Femur (tissue), 1 donor: ENCODE results near the gene MUC5AC.
"Not testable (repeated sequence)": the region's sequence is repeated elsewhere in the genome, so short reads cannot be mapped to it uniquely, and the experiment has no call there.

Source experiments
- DNase-seq: peaks from one replicate; pipeline ENCODE4 v3.0.0-alpha.2; 2017

Gene MUC5AC

DNA sequence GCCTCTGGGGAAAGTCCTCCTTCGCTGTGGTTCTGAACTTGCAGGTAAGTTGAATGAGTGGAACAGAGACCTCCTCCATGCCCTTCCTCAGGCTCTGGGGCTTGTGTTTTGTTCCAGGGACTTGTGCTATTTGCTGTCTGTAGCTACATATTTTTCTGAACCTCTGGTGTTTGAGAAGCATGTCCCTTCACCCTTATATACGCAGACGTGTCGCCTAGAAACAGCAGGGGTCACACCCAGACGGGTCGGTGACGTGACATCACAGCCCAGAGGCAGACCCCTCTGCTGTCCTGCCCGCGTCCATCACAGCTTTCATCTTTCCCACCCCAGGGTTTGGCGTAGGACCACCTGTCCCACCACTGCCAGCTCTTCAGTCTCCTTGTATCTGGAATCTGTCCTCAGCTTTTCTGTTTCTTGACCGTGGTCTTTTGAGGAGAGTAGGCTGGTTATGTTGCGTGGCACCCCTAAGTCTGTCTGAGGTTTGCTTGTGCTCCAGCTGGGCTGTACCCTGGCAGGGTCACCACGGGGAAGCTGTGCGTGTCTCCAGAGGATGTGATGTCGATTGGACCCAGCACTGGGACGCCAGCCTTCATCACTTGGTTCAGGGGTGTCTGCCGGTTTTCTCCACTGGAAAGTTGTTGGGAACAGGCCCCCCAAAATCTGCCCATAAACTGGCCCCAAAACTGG lies 51.8 kb downstream of the MUC5AC start:
- peak; percentile 4 for DNase-seq

DNA sequence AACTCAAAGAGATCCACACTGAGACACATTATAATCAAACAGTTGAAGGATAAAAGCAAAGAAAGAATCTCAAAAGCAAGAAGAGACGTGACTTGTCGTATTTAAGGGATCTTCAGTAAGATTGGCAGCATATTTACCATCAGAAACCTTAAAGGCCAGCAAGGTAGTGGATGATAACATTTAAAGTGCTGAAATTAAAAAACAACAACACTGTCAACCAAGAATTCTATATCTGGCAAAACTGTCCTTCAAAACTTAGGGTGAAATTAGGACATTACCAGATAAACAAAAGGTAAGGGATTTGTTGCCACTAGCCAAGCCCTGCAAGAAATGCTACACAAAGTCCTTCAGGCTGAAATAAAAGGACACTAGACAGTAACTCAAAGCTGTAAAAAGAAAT lies 54.1 kb downstream of the MUC5AC start:
- no peak for DNase-seq

DNA sequence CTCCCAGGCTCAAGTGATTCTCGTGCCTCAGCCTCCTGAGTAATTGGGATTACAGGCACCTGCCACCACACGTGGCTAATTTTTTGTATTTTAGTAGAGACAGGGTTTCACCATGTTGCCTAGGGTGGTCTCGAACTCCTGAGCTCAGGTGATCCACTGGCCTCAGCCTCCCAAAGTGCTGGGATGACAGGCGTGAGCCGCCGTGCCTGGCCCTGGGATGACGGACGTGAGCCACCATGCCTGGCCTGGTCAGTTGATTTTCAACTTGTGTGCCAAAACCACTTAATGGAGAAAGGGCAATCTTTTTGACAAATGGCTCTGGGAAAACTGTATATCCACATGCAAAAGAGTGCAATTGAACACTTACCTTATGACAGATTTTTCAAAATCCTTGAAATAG lies 58.1 kb downstream of the MUC5AC start:
- DNase-seq = not testable (repeated sequence)

DNA sequence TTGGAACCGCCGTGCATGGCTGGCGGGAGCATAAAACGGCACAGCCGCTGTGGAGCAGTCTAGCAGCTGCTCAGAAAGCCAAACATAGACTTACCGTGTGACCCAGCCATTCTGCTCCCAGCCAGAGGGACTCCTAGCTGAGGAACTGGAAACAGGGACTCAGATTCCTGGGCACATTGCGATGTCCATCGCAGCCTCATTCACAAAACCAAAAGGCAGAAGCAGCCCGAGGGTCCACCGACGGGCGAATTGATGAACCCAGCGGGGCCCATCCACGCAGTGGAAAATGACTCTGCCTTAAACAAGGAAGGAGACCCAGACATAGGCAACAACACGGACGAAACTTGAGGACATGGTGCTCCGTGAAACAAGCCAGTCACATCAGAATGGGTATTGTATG lies 59.4 kb downstream of the MUC5AC start:
- DNase-seq = no peak

DNA sequence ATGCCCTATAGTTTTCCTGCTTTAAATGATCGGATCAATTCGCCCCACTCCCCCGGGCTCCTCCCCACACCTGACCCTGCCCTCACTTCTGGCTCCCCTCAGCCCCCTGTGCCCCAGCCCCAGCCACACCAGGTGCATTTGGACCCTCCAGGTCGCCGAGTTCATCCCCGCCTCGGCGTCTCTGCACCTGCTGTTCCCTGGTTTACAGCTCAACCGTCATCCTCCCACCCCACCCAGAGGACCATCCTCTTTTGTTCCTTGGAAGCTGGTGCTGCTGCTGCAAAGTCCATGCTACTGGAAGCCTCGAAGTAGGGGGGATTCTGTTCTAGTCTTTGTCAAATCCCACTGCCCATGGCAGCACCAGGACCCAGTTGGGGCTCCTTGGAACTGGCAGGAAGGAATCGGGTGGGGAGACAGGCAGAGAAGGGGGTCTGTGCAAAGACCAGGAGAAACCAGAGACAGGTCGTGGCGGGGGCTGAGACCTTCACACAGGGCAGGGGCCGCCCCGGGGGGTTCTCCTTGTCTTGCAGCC lies 60.6 kb downstream of the MUC5AC start:
- DNase-seq = no peak

DNA sequence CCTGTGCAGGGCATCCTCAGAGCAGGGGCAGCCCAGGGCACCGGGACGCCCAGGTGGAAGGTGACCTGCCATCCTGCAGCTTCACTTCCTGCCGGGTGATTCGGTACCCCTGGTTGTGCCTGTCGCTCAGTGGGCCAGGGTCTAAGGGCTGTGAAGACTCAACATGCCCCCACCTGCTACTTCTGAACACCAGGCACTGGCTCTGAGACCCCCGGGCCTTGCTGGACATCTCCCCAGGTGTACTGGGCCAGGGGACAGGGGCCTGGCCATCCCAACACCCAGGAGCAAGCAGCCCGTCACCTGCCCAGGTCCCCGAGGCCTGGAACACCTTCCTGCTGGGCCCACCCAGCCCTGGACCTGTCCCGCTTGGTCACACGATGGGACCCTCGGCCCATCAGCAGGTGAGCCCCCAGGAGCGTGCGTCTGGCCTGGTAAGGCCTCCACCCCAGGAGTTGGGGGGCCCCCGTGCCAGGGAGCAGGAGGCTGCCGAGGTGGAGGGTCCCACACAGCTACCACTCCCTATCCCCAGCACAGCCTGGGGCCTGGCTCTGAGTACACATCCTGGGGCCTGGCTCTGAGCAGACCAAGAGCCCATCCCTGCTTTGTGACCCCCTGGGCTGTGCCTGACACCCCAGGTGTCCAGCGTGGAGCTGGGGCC lies 61.2 kb downstream of the MUC5AC start:
- no peak for DNase-seq

DNA sequence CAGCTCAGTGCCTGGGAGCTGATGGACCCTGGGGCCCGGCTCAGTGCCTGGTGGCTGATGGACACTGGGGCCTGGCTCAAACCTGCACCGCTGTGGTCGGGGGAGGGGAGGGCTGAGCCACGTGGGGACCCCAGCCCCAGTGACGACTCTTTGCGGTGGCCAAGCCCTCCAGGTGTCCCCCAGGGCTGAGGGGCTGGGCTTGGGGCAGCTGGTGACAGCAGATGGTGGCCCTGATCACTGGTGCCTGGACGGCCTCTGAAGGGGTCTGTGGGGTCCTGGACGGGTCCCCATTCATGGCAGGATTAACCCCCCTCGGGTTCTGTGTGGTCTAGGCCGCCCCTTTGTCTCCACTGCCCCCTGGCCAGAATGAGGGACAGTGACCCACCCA lies 61.7 kb downstream of the MUC5AC start:
- DNase-seq = no peak

DNA sequence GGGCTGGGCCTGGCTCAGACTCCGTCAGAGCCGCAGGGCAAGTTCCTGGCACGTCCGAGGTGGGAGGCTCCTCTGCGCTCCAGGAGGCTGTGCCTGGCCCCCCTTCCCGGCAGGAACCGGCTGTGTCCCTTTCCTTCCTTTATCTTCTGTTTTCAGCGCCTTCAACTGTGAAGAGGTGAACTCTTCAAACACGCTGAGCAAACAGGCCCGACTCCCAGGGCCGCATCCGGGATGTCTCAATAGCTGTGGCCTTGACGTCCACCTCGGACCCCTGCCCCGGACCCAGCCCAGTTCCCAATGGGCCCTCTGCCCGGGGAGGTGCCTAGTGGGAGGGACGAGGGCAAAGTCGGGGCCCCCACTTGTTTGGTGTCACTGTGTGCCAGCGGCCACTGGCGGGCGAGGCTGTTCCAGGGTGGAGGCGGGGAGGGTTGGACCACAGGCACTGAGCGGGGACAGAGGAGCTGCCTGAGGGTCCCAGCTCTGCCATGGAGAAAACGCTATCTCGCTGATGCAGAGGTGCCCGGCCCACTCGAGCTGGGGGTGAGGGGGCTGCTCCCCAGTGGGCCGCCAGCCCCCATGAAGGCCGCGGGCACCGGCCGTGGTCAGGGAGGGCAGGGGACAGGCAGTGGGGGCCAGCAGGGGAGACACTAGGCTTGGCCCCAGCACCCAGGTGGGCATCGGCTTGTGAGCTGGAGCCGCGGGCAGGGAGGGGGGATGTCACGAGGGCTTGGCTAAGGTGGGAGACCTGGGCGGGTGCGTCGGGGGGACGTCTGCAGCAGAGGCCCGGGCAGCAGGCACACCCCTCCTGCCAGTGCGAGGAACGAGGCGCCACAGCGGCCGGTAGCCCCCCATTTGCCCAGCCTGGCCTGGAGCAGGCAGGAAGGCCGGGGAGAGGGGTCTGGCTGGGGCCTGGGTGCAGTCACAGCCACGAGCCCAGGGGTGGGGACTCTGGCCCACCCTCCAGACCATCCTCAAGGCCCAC lies 62.4 kb downstream of the MUC5AC start:
- peak; percentile 10 for DNase-seq

DNA sequence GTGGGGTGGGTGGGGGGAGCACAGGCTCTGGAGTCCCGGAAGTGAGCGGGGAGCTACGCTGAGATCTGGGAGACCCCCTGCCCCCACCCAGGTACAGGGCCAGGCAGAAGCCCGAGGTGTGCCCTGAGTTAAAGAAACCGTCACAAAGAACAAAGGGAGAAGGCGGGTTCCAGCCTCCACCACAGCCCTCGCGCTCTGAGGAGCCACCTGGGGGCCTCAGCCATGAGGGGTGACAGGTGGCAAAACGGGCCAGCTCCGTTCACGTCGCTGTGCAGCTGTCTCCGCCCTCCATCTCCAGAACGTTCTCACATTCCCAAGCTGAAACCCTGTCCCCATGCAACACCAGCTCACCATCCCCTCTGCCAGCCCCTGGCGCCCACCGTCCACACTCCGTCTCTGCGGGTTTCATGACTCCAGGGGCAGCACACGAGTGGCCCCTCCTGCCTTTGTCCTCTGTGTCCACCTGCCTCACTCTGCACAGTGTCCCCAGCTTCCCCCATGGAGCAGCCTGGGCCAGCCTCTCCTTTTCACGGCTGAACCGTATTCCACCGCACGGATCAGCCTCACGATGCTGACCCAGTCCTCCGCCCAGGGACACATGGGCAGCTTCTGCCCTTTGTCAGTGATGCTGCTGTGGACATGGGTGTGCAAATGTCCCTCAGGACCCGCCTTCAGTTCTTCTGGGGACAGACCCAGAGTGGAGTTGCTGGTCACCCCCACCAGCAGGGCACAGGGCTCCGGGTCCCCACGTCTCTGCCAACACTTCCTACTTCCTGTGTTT lies 63.4 kb downstream of the MUC5AC start:
- peak; percentile 12 for DNase-seq

DNA sequence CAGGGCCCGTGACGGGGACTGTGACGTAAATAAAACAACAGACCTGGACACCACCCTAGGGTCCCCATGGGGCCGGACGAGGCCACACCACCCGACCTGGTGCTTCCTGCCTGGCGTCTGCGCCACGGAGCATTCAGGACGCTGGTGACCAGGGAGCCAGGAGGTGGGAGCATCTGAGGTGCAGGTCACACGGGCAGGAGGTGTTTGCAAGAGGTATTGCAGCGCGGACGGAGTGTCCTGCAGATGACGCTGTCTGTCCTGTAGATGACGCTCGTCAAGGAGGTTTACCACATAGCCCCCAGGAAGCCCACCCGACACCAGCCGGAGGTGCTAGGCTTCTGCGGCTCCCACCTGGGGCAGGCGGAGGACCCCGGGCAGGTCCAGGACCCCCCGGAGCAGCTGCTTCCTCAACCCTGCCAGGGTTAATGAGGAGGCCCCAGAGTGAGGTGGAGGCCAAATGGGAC lies 64.1 kb downstream of the MUC5AC start:
- DNase-seq = peak; percentile 12

DNA sequence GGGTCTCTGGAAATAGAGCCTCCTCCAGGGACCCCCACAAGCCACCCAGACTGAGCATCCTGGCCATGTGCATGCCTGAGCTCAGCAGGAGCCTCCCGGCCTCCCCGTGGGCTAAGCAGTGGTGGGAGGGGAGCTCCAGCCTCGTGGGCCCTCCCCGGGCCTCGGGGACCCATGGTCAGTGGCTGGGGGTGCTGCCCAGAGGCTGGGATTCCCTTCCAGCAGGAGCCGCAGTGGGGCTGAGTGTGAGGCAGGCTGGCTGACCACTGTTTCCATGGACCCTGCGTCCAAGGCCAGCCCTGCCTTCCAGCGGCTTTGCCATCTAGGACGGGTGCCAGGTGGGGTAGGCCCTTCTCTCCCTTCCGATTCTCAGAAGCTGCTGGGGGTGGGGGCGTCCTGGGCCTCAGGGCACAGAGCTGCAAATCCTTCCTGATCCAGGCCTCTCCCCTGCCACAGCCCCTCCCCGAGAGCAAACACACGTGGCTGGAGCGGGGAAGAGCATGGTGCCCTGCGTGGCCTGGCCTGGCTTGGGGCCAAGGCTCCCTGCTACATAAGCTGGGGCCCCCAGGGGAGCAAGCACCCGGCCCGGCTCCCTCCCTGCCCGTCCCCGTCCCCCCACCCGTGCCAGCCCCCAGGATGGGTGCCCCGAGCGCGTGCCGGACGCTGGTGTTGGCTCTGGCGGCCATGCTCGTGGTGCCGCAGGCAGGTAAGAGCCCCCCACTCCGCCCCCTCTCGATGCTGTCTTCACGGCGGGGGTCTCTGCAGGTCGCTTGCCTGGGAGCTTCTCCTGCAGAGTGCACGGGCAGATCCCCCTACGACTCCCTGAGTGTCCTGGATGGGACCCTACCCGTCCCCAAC lies 65.0 kb downstream of the MUC5AC start, which contains the start of gene MUC5B:
MUC5B (plus strand) TSS at position 576 of the 855 bp plus-strand sequence; CDS start at position 634, 58 bp downstream.
- DNase-seq = peak; percentile 53

DNA sequence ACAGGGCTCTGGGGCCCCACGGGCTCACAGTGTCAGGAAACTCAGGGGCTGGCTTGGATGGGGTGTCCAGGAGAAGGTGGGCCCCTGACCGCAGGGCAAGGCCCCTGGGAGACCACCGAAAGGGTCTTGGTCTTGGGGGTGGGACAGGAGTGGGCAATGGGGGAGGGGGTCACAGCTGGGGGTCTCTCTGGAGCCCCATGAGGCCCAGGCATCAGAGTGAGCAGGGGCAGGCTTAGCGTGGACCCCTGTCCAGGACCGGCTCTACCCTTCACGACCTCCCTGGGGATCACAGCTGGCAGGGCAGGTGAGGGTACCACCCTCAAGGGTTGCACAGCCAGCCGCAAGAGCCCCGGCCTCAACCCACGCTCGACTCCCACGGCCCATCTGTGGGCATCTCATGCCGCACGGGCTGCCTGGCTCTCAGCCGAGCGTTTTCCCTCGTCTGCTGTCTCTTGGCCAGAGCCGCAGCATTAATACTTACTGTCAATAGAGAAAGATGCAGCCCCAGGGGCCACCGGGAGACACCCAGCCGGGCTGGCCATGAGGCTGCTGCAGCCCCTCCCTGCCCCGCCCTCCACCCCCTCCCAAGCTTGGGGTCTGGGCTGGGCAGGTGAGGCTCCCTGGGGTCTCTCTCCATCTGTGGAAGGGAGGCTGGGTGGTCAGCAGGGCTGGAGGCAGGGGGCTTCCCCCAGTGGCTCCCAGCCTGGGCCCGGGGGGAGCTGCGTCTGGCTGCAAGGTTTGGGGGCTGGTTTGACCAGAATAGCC lies 65.8 kb downstream of the MUC5AC start:
- DNase-seq = peak; percentile 16

DNA sequence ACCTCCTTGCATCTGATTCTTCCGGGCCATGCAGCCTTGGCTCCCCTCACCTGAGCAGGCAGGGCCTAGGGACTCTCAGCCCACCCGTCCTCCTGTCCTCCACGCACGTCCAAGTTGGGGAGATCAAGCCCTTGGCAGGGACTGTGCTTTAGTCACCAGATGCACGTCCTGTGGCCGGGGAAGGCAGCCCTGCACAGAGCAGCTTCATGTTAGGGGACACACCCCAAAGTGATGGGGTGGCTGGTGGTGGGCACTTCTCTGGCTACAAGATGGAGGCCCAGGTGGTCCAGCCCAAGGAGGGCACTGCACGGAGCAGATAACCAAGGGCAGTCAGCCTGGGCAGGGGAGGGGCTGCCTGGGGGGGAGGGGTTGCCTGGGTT lies 66.3 kb downstream of the MUC5AC start:
- peak; percentile 10 for DNase-seq

DNA sequence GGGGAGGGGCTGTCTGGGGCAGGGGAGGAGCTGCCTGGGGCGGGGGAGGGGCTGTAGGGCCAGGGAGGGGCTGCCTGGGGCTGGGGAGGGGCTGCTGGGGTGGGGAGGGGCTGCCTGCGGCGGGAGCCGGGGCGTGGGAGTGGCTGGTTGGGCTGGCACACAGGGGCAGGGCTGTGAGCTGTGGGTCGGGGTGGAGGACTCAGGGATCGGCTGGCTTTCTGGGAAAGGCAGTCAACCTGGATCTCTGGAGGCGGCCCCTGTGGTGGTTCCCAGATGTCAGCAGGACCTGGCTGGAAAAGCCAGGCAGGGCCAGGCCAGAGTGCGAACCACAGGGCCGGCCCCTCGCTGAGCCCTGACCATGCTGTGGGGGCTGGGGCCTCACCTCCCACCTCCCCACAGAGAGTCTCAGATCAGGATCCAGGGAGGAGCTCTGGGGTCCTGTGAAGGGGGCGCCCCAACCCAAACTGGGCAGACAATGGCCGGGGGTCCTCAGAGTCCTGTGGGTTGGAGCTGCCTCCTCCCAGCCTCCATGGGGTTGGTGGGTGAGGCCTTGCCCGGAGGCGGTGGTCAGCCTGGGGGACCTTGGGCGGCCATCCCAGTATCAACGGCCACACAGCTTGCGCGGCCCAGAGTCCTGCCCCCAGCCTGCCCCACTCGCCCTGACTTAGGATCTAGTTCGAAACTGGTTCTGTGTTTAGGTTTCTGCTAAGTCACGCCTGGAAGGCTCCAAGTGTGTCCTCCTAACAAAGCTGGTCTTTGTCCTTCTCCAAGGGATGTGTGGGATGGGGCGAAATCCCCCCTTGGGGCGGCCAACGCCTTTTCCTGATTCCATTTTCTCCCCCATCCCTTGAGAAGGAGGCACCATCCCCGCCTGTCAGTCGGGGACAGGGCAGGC lies 67.0 kb downstream of the MUC5AC start:
- peak; percentile 21 for DNase-seq

DNA sequence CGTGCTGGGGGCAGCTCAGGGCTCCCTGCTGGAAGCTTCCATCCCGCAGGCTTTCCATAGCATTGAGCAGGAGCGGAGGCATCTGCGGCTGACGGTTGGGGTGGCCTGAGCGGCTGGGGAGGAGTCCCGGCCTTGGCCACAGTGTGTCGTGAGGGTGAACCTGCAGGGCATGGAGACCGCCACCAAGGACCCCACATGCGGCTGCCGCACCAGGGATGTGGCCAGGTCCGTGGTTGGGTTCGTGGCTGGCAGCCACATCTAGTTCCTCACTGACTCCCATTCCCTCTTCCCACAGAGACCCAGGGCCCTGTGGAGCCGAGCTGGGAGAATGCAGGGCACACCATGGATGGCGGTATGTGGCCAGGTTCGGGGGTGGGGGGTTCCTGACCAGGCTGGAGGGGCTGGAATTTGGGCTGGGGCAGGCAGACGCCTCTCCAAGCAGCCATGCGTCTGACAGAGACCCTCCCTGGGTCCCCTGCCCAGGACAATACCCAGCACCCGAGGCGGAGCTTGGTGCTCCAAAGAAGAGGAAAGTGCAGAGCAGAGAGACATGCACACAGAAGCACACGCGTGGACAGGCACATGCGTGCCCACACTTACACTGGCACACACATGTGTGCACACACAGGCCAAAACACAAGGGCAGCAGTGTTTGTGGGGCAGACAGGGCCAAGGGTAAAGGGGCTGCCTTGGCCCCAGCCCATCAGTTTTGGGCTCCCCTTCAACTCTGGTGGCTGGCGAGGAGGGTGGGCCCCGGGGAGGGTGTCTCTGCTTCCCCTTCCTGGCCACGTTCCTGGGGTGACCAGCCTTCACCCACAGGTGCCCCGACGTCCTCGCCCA lies 67.9 kb downstream of the MUC5AC start:
- peak; percentile 13 for DNase-seq

DNA sequence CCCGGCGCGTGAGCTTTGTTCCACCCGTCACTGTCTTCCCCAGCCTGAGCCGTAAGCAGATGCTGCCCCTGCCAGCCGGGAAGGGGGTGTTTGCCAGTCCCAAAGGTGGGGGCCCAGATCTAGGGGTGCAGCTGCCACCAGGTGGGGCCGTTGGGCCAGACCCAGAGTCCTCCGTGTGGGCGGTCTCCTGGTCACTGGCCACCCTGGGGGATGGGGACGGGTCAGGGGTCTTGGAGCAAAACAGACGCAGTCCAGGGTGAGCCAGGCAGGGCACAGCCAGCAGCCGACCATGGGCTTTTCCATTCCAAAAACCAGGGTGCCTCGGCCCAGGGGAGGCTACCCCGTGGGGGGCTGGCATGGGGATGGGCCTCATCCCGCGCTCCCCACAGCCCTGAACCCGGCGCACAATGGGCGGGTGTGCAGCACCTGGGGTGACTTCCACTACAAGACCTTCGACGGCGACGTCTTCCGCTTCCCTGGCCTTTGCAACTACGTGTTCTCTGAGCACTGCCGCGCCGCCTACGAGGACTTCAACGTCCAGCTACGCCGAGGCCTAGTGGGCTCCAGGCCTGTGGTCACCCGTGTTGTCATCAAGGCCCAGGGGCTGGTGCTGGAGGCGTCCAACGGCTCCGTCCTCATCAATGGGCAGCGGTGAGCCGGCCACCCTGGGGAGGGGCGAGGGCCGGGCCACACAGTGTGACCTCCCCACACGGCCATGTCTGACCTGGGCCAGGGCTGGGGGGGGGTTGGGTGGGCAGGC lies 68.7 kb downstream of the MUC5AC start:
- DNase-seq = peak; percentile 21

DNA sequence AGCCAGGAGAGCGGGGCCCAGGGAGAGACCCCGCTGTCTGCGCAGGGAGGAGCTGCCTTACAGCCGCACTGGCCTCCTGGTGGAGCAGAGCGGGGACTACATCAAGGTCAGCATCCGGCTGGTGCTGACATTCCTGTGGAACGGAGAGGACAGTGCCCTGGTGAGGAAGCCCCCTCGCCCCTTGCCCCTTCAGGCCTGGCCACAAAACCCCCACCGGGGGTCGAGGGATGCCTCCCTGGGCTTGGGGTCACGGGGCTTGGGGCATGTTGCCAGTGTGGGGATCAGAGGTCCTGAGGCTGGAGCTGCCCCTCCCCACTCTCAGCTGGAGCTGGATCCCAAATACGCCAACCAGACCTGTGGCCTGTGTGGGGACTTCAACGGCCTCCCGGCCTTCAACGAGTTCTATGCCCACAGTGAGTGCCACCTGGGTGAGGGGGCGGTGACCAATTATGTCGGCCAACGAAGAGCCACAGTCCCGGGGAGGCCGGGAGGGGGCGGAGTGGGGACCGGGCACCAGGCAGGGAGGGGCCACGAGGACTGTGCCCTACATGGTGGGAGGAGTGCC lies 69.3 kb downstream of the MUC5AC start:
- peak; percentile 20 for DNase-seq
